HL-60 (cell line): ENCODE data around the gene PUM1.

ENCODE experiments used
- DNase-seq, 2 experiments: peaks; one replicate each; pipeline ENCODE4 v3.0.0-alpha.2; 2010 to 2020; ENCODE audit warnings: low read depth in 1 of 2, low spot score in 1 of 2
- H3K27ac ChIP-seq: fragments of 250-450 bp; sonication (Bioruptor Pico); replicated peaks from 2 replicates; pipeline ENCODE4 v1.5.1; 2020; ENCODE audit warnings: mild to moderate bottlenecking, moderate library complexity
- H3K27me3 ChIP-seq: fragments of 250-450 bp; sonication (Bioruptor Pico); 2 replicates; pipeline ENCODE4 v1.5.1; 2021; ENCODE audit warnings: mild to moderate bottlenecking, moderate library complexity; ENCODE audit not compliant: insufficient read depth, poor library complexity, severe bottlenecking
- H3K4me3 ChIP-seq: replicated peaks from 2 replicates; pipeline ENCODE4 v1.5.1; 2011; ENCODE audit warnings: mild to moderate bottlenecking, control low read depth, low read length; ENCODE audit not compliant: insufficient read depth
- GABPA ChIP-seq: IDR thresholded peaks from 2 replicates; pipeline ENCODE4 v1.6.1; 2012; ENCODE audit warnings: low read depth
- POLR2AphosphoS5 ChIP-seq: IDR thresholded peaks from 2 replicates; pipeline ENCODE4 v1.6.1; 2012; ENCODE audit warnings: low read depth
- SPI1 ChIP-seq: IDR thresholded peaks from 2 replicates; pipeline ENCODE4 v1.6.1; 2012; ENCODE audit warnings: low read depth, mild to moderate bottlenecking, borderline replicate concordance
- TF ChIP-seq, protein P1 (sequence below): IDR thresholded peaks from 2 replicates; pipeline ENCODE4 v1.6.1; 2012; ENCODE audit warnings: low read depth; ENCODE audit not compliant: insufficient replicate concordance
- TF ChIP-seq, protein P2 (sequence below): IDR thresholded peaks from one replicate; pipeline ENCODE4 v1.5.1; 2011; ENCODE audit warnings: low read length, control low read depth, inconsistent platforms; ENCODE audit not compliant: insufficient read depth

Gene PUM1

DNA sequence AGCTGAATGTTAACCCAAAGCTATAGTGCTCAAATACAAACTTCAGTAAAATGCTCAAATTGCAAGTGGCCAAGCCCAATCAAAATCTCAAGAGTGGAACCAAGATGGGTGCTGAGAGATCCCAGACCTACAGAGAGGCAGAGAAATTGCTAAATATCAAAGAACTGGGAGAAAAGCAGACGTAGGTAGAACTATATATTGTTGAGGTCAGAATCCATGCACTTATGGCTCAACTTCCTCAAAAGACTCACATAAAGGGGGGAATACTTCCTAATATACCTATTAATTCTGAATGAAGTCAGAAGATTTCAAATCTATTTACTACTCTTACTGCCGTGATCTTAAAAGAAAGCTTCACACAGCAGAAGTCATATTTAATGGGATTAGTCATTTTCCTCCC is 65.2 kb downstream of the PUM1 start:
- Histone ChIP-seq H3K4me3 (no peak overlapping the region), H3K27ac (no peak overlapping the region), H3K27me3 (no peaks in the 10 kb centered on the region)
- TF ChIP-seq, protein P1, sequence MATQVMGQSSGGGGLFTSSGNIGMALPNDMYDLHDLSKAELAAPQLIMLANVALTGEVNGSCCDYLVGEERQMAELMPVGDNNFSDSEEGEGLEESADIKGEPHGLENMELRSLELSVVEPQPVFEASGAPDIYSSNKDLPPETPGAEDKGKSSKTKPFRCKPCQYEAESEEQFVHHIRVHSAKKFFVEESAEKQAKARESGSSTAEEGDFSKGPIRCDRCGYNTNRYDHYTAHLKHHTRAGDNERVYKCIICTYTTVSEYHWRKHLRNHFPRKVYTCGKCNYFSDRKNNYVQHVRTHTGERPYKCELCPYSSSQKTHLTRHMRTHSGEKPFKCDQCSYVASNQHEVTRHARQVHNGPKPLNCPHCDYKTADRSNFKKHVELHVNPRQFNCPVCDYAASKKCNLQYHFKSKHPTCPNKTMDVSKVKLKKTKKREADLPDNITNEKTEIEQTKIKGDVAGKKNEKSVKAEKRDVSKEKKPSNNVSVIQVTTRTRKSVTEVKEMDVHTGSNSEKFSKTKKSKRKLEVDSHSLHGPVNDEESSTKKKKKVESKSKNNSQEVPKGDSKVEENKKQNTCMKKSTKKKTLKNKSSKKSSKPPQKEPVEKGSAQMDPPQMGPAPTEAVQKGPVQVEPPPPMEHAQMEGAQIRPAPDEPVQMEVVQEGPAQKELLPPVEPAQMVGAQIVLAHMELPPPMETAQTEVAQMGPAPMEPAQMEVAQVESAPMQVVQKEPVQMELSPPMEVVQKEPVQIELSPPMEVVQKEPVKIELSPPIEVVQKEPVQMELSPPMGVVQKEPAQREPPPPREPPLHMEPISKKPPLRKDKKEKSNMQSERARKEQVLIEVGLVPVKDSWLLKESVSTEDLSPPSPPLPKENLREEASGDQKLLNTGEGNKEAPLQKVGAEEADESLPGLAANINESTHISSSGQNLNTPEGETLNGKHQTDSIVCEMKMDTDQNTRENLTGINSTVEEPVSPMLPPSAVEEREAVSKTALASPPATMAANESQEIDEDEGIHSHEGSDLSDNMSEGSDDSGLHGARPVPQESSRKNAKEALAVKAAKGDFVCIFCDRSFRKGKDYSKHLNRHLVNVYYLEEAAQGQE = no peak
- TF ChIP-seq SPI1 (no peak), GABPA (no peak), POLR2AphosphoS5 (no peak)
- TF ChIP-seq, protein P2, sequence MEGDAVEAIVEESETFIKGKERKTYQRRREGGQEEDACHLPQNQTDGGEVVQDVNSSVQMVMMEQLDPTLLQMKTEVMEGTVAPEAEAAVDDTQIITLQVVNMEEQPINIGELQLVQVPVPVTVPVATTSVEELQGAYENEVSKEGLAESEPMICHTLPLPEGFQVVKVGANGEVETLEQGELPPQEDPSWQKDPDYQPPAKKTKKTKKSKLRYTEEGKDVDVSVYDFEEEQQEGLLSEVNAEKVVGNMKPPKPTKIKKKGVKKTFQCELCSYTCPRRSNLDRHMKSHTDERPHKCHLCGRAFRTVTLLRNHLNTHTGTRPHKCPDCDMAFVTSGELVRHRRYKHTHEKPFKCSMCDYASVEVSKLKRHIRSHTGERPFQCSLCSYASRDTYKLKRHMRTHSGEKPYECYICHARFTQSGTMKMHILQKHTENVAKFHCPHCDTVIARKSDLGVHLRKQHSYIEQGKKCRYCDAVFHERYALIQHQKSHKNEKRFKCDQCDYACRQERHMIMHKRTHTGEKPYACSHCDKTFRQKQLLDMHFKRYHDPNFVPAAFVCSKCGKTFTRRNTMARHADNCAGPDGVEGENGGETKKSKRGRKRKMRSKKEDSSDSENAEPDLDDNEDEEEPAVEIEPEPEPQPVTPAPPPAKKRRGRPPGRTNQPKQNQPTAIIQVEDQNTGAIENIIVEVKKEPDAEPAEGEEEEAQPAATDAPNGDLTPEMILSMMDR = no peak
- DNase-seq = no peak

DNA sequence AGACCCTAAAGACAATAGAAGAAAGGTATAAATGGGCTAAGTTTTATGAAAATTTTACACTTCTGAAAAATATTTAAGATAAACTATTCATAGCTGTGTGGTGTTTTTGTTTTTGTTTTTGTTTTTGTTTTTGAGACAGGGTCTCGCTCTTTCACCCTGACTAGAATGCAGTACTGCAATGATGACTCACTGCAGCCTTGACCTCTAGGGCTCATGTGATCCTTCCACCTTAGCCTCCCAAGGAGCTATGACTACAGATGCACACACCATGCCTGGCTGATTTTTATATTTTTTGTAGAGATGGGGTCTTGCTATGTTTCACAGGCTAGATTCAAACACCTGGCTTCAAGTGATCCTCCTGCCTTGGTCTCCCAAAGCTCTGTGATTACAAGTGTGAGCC is 66.6 kb downstream of the PUM1 start:
- no peak for TF ChIP-seq GABPA
- TF ChIP-seq SPI1 = no peak
- TF ChIP-seq POLR2AphosphoS5 = no peak
- TF ChIP-seq, protein P1 = no peak
- TF ChIP-seq, protein P2 = no peak
- DNase-seq = no peak
- Histone ChIP-seq H3K27ac (no peak overlapping the region), H3K27me3 (no peaks in the 10 kb centered on the region), H3K4me3 (no peak overlapping the region)

DNA sequence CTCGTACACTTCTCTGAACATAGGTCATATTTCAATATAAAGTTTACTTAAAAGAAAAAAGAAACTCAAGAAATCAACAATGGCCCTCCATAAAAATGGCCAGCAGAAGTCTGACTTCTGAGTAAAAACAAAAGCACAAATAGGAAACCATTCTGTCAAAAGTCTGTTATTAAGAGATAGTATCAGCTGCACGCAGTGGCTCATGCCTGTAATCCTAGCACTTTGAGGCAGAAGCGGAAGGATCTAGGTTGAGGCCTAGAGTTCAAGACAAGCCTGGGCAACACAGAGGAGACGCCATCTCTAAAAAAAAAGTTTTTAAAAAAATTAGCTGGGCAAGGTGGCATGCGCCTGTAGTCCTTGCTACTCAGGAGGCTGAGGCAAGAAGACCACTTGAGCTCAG is 67.3 kb downstream of the PUM1 start:
- Histone ChIP-seq H3K27me3 (no peaks in the 10 kb centered on the region), H3K4me3 (no peak overlapping the region), H3K27ac (no peak overlapping the region)
- no peak for DNase-seq
- TF ChIP-seq POLR2AphosphoS5 (no peak), SPI1 (no peak), GABPA (no peak)
- TF ChIP-seq, protein P1 = no peak
- TF ChIP-seq, protein P2 = no peak
